HepG2 (cell line): Measurements from ENCODE around the gene AKT3. TPM values are rescaled to one million over a fixed set of nuclear protein-coding genes. Genes with fewer than 3 reads are reported as not detected.

Experiments
- ATAC-seq: fragments of 200-7000 bp; cut with Tn5 transposase; 3 replicates; pipeline ENCODE4 v1.9.1; 2020; ENCODE audit warnings: mild to moderate bottlenecking, moderate library complexity
- BruUV-seq: library from RNA; stranded (reverse); fragments of 400-500 nt; replicated peaks from 2 replicates; lab custom pipeline; 2021; lab: Mats Ljungman, UMichigan
- CTCF ChIA-PET: fragments of 300-600 bp; formaldehyde crosslinking; extraction: SDS; loops from one replicate; lab custom pipeline; 2021; ENCODE audit warnings: low total read pairs, inconsistent platforms, low intra/inter-chr PET ratio; lab: Yijun Ruan, JAX
- POLR2A ChIA-PET: fragments of 350-600 bp; sonication (Branson Sonifier 250); formaldehyde crosslinking; loops from one replicate; lab custom pipeline; 2020; ENCODE audit warnings: antibody characterized with exemption, inconsistent platforms; lab: Yijun Ruan, JAX
- DNase-seq: peaks from one replicate; pipeline ENCODE4 v3.0.0-alpha.2; 2015; ENCODE audit warnings: low spot score
- FAIRE-seq: peaks from 3 replicates; lab custom pipeline; 2011; peaks lifted over from hg19 to GRCh38; lab: Jason Lieb, UNC
- H2AFZ ChIP-seq: one replicate; pipeline ENCODE4 v1.6.1; 2011; ENCODE audit warnings: low read length, inconsistent platforms
- H3K27ac ChIP-seq: fragments of 300-600 bp; 3 replicates; pipeline ENCODE4 v1.8.0; 2011; ENCODE audit warnings: mixed run types, mild to moderate bottlenecking, mixed read lengths, low read length, inconsistent platforms; ENCODE audit not compliant: insufficient read depth; ENCODE audit errors: extremely low read length
- H3K27me3 ChIP-seq, 2 experiments: fragments of 200-600 bp in 1 of 2; 2 replicates in 1 of 2; 3 replicates in 1 of 2; pipeline versions ENCODE4 v1.6.0 to v1.8.0; 2011; ENCODE audit warnings: low read length in 2 of 2, mild to moderate bottlenecking in 2 of 2, moderate library complexity in 2 of 2, inconsistent platforms in 1 of 2; ENCODE audit not compliant: insufficient read depth in 2 of 2, control insufficient read depth in 1 of 2
- H3K36me3 ChIP-seq, 2 experiments: fragments of 200-600 bp in 1 of 2; replicated peaks in 1 of 2; 2 replicates in 1 of 2; 3 replicates in 1 of 2; pipeline versions ENCODE4 v1.5.1 to v1.8.0; 2011; ENCODE audit warnings: low read length in 2 of 2, inconsistent platforms in 1 of 2; ENCODE audit not compliant: insufficient read depth in 2 of 2, control insufficient read depth in 1 of 2
- H3K4me1 ChIP-seq: 2 replicates; pipeline ENCODE4 v1.5.1; 2012; ENCODE audit warnings: low read length, inconsistent platforms; ENCODE audit not compliant: insufficient read depth
- H3K4me2 ChIP-seq: 2 replicates; pipeline ENCODE4 v1.6.0; 2011; ENCODE audit warnings: low read depth, low read length, inconsistent platforms
- H3K4me3 ChIP-seq, 3 experiments: fragments of 200-600 bp in 1 of 3; sonication (generic), shearing (Covaris generic) in 1 of 3; replicated peaks in 1 of 3; 2 replicates each; pipeline ENCODE4 v1.5.1; 2011 to 2016; ENCODE audit warnings: low read length in 3 of 3, inconsistent platforms in 2 of 3, low read depth in 2 of 3, mild to moderate bottlenecking in 2 of 3, control low read depth in 1 of 3, mixed read lengths in 1 of 3; ENCODE audit not compliant: insufficient read depth in 1 of 3
- H3K79me2 ChIP-seq: one replicate; pipeline ENCODE4 v1.6.1; 2011; ENCODE audit warnings: low read length, inconsistent platforms; ENCODE audit not compliant: insufficient read depth
- H3K9ac ChIP-seq: 2 replicates; pipeline ENCODE4 v1.6.0; 2011; ENCODE audit warnings: mild to moderate bottlenecking, low read depth, low read length, inconsistent platforms; ENCODE audit not compliant: insufficient read depth
- H3K9me3 ChIP-seq: 2 replicates; pipeline ENCODE4 v1.5.1; 2012; ENCODE audit warnings: mild to moderate bottlenecking, low read length
- H4K20me1 ChIP-seq: 2 replicates; pipeline ENCODE4 v1.6.0; 2011; ENCODE audit warnings: inconsistent platforms, mild to moderate bottlenecking, low read length, moderate library complexity; ENCODE audit not compliant: insufficient read depth
- BCLAF1 ChIP-seq: fragments of 450-650 bp; IDR thresholded peaks from 2 replicates; pipeline ENCODE4 v1.6.1; 2017; ENCODE audit warnings: mild to moderate bottlenecking
- CREM ChIP-seq, 2 experiments: sonication (generic) in 1 of 2; formaldehyde crosslinking in 1 of 2; IDR thresholded peaks; 2 replicates each; pipeline versions ENCODE4 v1.4.0 to v1.6.1; 2016 to 2020; ENCODE audit warnings: antibody characterized with exemption in 1 of 2, mild to moderate bottlenecking in 1 of 2, missing genetic modification reagents in 1 of 2
- EED ChIP-seq: sonication (generic); formaldehyde crosslinking; IDR thresholded peaks from 2 replicates; pipeline ENCODE4 v1.5.0; 2020; ENCODE audit warnings: mild to moderate bottlenecking, missing genetic modification reagents
- HNRNPUL1 ChIP-seq: fragments of 200-400 bp; formaldehyde crosslinking; IDR thresholded peaks from 2 replicates; pipeline ENCODE4 v1.6.1; 2017; ENCODE audit warnings: low read depth, mild to moderate bottlenecking, low read length, moderate library complexity
- MAX ChIP-seq: IDR thresholded peaks from 2 replicates; pipeline ENCODE4 v1.6.1; 2012; ENCODE audit warnings: inconsistent platforms
- PAX8 ChIP-seq: sonication (generic); formaldehyde crosslinking; IDR thresholded peaks from 2 replicates; pipeline ENCODE4 v1.8.0; 2022; ENCODE audit warnings: mild to moderate bottlenecking, missing genetic modification reagents, borderline replicate concordance
- REPIN1 ChIP-seq: sonication (generic); formaldehyde crosslinking; IDR thresholded peaks from 2 replicates; pipeline ENCODE4 v1.8.0; 2022; ENCODE audit warnings: missing genetic modification reagents, low read depth, mild to moderate bottlenecking, borderline replicate concordance
- TAF1 ChIP-seq: sonication (generic); formaldehyde crosslinking; IDR thresholded peaks from 2 replicates; pipeline ENCODE4 v1.4.0; 2020; ENCODE audit warnings: missing genetic modification reagents
- ZNF24 ChIP-seq: fragments of 450-650 bp; IDR thresholded peaks from 2 replicates; pipeline ENCODE4 v1.6.1; 2017; ENCODE audit warnings: antibody characterized with exemption, mild to moderate bottlenecking
- ZNF282 ChIP-seq: fragments of 450-650 bp; IDR thresholded peaks from 2 replicates; pipeline ENCODE4 v1.6.1; 2018; ENCODE audit not compliant: partially characterized antibody
- ZNF331 ChIP-seq: sonication (generic); formaldehyde crosslinking; IDR thresholded peaks from 2 replicates; pipeline ENCODE4 v1.4.0; 2020; ENCODE audit warnings: missing genetic modification reagents
- ZNF761 ChIP-seq: sonication (generic); formaldehyde crosslinking; conservative IDR thresholded peaks from 2 replicates; pipeline ENCODE4 v1.4.0; 2020; ENCODE audit warnings: mild to moderate bottlenecking, missing genetic modification reagents
- WGBS: methylation state at CpG from one replicate; pipeline ENCODE4 v1.1.6; 2017; ENCODE audit warnings: low lambda C conversion rate; 5-methylcytosine and 5-hydroxymethylcytosine counted together
- in situ Hi-C: cut with HindIII; loops from 2 replicates; pipeline ENCODE4 v1.10.0; 2017; ENCODE audit warnings: low pct_unique_long_range_greater_than_20kb; ENCODE audit not compliant: extremely low pct_ligation_motif_present
- intact Hi-C: fragments of 100-400 bp; cut with micrococcal nuclease; formaldehyde crosslinking; loops from one replicate; pipeline ENCODE4 v1.10.0; 2022; ENCODE audit not compliant: unreplicated experiment
- polyA plus RNA-seq, 8 experiments: library from polyadenylated mRNA; depleted of rRNA in 3 of 8; stranded (reverse) in 7 of 8; unstranded in 1 of 8; fragments of >200 nt; fragmentation: Illumina TruSeq in 4 of 8; extraction: Trizol in 4 of 8; gene quantifications; 2 replicates each; pipeline versions ENCODE4 v1.2.1 to v1.2.3, GENCODE V29; 2011 to 2016; ENCODE audit warnings: low read depth in 4 of 8, missing spikeins in 1 of 8, mixed read lengths in 1 of 8; ENCODE audit not compliant: insufficient read depth in 1 of 8
- total RNA-seq, 5 experiments: library from RNA; depleted of rRNA; stranded (reverse); fragments of >200 nt; fragmentation: Illumina TruSeq; extraction: Trizol; gene quantifications; 2 replicates each; pipeline ENCODE4 v1.2.3, GENCODE V29; 2016; ENCODE audit warnings: low read depth in 1 of 5

The AKT3 gene
- total and polyA plus RNA-seq, 2 of the 13 experiments (the other 11 are each of a cell fraction or from before 2014, with no cell fraction given): 0.07 TPM

- TF ChIP-seq BCLAF1 (no peak), ZNF24 (no peak), PAX8 (CRISPR knock-in tag) (no peak), EED (CRISPR knock-in tag) (no peak), REPIN1 (CRISPR knock-in tag) (no peak), ZNF282 (no peak), MAX (no peak), ZNF331 (no peak), ZNF761 (CRISPR knock-in tag) (no peak)
- TF ChIP-seq, all 625 proteins: peak for 0
Observed at GRCh38 chr1:243441601-243442000, 408.4 kb downstream of the AKT3 start (continued).

- no peaks in the 10 kb centered on the region for H3K4me1 ChIP-seq
- H3K4me3 ChIP-seq: no peak overlapping the region
- DNase-seq (no peak), FAIRE-seq (no peak), ATAC-seq (no peak)
- H3K9ac ChIP-seq: no peak overlapping the region
- TF ChIP-seq TAF1 (CRISPR knock-in tag) (no peak), CREM (IDR thresholded peaks at IDR 0.05) (no peak), CREM (CRISPR knock-in tag; IDR thresholded peaks at IDR 0.05) (no peak), HNRNPUL1 (no peak)
- H3K27me3 ChIP-seq: no peaks in the 10 kb centered on the region
- H2AFZ ChIP-seq: no peak overlapping the region
- CTCF ChIA-PET: no interaction called here
- WGBS: 94% methylated on average over 2 of the region's 2 CpGs
- H3K9me3 ChIP-seq: no peaks in the 10 kb centered on the region
- intact Hi-C loops (no loop called here), in situ Hi-C loops (no loop called here)
- no peaks in the 10 kb centered on the region for H4K20me1 ChIP-seq
- POLR2A ChIA-PET: no interaction called here
- H3K79me2 ChIP-seq: no peaks in the 10 kb centered on the region
- no peak overlapping the region for H3K4me2 ChIP-seq
- no peaks in the 10 kb centered on the region for H3K36me3 ChIP-seq
- BruUV-seq: no TSS peak
- no peak overlapping the region for H3K27ac ChIP-seq
Observed at GRCh38 chr1:243440406-243440805, 409.6 kb downstream of the AKT3 start.
